GM19238 (cell line): ENCODE measurements around the gene RADIL.
"Not testable (repeated sequence)": the region's sequence is repeated elsewhere in the genome, so short reads cannot be mapped to it uniquely, and the experiment has no call there.

Experiments
- DNase-seq: peaks from one replicate; pipeline ENCODE4 v3.0.0; 2011; ENCODE audit warnings: low spot score; ENCODE audit not compliant: insufficient read length

Gene RADIL, protein sequence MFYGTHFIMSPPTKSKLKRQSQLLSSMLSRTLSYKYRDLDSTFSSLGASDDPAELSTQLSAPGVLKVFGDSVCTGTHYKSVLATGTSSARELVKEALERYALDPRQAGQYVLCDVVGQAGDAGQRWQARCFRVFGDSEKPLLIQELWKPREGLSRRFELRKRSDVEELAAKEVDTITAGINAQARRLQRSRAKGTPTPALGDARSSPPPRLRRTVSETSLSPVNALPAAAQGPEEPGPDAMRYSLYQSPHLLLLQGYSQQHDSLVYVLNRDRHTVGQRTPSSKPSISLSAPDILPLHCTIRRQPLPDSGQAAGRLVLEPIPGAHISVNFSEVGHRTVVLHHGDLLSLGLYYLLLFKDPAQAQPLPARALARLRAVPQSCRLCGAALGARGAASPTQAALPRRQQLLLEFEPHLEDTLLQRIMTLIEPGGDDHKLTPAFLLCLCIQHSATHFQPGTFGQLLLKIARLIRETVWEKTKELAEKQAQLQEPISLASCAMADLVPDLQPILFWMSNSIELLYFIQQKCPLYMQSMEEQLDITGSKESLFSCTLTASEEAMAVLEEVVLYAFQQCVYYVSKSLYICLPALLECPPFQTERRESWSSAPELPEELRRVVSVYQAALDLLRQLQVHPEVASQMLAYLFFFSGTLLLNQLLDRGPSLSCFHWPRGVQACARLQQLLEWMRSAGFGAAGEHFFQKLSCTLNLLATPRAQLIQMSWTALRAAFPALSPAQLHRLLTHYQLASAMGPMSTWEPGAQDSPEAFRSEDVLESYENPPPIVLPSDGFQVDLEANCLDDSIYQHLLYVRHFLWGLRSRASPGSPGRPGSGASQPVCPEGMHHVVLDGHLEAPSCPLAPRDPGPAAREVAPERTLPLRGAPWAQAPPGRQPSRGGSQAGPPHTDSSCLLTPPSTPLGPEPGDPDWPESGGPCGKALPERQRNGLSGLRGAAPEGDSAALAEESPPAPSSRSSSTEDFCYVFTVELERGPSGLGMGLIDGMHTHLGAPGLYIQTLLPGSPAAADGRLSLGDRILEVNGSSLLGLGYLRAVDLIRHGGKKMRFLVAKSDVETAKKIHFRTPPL

DNA sequence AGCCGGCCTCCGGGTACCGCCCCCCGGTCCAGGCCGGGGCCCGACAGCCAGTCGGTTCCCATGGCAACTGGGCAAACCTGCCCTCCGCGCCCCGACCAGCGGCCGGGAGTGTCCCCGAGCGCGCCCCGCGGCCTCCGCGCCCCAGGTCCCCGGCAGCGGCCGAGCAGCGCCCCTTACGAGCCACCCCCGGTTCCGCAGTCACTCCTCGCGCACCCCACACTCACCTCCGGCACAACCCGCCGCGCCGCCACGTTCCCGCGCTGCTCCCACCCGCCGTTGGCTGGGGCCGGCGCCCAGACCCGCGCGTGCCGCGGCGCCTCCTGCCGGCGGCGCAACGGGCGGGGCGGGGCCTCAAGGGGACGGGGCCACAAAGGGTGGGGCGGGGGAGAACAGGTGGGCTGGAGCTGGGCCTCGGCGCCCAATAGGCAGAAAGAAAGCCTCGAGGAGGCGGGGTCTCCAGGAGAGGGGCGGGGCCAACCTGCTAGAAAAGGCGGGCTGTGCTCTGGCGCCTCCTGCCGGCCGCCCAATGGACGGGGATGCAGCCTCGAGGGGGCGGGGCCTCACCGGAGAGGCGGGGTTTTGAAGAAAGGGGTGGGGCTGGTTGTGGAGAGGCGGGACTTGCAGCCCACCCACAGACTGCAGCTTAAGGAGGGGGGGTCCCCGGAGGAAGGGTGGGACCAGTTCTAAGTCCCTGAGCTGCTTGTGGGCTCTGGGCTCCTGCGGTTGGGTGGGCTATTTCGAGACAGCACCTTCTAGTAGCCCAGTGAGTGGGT, at the start of gene RADIL:
Gene RADIL, minus strand, starts transcription at position 345 of the 773 bp plus-strand sequence. CDS start 5,577 bp downstream, outside the sequence.
- DNase-seq = peak; percentile 67

DNA sequence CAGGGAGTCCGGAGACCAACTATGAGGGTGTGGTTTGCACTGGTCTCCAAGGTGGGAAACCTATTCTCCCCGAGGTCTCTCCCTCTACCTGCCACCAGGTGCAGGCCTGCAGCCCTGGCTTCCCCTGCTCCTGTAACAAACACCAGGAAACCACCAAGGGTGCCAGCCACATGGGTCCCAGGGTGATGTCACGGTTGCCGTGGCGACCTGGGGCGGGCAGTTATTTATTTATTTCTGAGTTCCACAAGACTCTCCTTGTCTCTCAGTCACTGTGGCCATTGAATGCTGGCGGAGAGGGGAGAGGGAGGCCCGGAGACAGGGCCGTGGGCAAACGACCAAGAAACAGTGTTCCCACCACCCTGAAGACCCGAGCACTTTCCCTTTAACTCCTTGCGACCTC, 48.4 kb upstream of the RADIL start:
- DNase-seq = no peak

DNA sequence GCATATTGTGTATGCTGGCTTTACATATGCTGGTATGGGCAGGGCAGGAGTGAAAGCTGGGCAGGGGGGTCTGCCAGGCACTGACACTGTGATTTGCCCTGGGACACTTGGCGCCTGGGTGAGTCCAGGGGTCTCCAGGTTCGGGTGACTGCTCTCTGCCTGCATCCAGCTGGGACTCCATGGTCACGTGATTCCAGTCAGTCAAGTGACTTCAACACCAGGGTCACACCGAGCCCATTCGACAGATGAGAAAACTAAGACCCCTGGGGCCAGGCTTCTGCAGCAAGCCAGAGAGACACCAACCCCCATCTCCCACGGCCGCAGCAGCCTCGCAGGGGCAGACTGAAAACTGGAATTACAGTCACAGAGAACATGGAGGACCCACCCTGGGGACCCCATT, 45.5 kb upstream of the RADIL start:
- no peak for DNase-seq

DNA sequence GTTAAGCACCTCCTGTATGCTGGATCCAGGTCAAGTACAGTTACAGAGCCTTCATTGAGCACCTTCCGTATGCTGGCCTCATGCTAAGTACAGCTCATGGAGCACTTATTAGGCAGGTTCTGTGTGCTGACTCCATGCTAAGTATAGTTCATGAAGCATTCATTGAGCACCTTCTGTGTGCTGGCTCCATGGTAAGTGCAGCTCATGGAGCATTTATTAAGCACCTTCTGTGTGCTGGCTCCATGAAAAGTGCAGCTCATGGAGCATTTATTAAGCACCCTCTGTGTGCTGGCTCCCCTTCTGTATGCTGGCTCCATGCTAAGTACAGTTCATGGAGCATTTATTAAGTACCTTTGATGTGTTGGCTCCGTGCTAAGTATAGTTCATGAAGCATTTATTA, 44.9 kb upstream of the RADIL start:
- DNase-seq = no peak

DNA sequence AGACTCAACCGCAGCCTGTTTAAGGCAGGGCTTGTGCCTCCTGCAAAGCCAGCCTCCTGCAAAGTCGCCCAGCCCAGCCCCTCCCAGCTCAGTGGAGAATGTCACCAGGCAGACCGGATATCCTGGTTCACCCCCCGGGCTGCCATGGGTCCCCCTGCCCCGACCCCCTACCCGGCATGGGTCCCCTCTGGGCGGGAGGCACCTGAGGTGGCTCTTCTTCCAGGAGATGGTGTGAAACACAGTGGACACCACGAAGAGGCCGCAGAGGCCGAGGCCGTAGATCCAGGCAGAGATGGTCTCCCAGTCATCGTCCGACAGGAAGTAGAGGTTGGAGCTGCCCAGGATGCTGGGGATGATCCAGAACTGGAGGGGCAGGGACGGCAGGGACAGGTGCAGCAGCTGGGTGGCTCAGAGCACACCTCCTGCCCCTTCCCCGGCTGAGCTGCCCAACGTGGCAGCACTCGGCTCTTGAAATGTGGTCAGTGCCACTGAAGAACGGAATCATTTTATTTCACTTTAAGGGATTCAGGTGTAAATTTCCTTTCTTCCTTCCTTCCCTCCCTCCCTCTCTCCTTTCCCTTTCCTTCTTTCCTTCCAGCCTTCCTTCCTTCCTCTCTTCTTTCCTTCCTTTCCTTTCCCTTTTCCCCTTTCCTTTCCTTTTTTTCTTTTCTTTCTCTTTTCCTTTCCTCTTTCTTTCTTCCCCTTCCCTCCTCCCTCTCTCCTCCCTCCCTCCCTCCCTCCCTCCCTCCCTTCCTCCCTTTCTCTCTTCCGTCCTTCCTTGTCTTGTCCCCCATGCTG, 36.7 kb upstream of the RADIL start:
- DNase-seq = no peak

DNA sequence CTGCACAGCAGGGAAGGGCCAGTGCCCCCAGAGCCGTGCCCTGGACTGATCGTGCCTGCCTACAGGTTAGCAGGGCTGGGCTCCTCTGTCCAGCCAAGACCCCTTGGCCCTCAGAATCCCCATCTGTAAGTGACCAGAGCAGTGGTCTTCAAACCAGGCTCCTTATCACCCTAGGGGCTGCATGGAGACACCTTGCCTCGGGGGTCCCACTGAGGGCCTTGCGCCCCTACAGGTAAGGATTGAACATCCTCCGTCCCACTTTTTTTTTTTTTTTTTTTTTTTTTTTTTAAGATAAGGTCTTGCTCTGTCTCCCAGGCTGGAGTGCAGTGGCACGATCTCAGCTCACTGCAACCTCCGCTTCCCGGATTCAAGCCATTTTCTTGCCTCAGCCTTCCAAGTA, 32.6 kb upstream of the RADIL start:
- DNase-seq = no peak

DNA sequence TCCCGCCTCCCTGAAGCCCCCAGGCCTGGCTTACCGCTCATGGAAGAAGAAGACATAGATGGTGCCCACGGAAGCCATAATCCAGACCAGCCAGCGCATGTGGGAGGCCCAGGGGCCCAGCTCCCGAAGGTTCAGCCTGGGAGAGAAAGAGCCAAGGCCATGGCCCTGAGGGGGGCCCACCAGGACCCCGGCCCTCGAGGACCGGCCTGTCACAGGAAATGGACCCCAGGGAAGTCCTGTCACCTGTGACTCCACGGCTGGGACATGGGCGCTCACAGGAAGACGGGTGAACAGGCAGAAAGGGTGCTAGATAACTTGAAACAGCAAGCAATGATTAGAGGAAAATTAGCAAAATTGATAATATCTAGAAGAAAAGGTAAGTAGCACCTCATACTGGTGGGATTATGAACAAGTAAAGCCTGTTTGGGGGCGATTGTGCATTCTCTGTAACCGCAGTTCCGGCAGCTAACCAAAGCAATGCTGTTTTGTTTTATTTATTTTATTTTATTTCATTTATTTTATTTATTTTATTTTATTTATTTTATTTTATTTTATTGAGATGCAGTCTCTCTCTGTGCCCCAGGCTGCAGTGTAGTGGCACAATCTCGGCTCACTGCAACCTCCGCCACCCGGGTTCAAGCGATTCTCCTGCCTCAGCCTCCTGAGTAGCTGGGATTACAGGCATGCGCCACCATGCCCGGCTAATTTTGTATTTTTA, 27.8 kb upstream of the RADIL start:
- DNase-seq = no peak

DNA sequence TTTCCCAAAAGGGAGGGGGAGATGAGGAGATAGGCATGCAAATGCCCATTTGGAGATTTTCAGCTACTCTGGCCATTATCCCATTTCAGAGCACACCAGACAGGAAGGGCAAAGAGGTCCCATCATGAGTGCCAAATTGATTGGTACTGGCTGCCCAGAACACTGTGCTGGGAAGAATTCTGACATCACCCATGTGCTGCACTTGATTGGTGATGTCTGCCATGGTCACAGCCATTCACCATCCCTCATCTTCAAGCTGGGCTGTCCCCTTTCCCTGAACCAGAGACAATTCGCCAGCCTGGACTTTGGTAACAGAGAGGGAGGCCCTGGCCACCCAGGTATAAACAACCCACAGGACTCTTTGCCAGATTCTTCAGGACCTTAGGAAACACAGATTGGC, 23.2 kb upstream of the RADIL start:
- DNase-seq = no peak

DNA sequence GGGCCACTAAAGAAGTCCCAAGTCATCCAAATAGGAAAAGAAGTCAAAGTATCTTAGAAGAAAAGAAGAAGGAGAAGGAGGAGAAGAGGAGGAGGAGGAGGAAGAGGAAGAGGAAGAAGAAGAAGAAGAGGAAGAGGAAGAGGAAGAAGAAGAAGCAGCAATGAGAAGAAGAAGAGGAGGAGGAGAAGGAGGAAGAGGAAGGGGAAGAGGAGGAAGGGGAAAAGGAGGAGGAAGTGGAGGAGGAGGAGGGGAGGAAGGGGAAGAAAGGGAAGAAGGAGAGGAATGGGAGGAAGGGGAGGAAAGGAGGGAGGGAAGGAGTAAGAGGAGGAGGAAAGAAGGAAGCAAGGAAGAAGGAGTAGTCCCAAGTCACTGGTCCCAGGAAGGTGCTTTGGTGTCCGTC, 21.7 kb upstream of the RADIL start:
- DNase-seq = no peak

DNA sequence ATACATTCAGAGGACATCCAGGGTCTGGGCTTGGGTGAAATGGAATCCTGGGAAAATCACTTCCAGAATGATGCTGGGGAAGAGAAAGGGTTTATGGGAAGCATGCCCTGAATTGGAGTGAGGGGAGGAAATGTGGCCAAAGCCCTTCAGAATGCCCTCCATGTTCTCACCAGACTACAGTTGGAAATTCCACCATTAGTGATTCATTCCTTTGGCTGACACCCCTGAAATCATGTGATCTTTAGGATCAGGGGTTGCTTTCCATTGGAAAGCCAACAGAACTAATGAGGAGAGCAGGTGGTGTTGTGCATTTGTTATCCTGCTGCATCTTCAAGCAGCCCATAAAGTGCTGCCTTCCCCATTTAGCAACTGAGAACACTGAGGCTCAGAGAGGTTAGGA, 20.8 kb upstream of the RADIL start:
- DNase-seq = no peak

DNA sequence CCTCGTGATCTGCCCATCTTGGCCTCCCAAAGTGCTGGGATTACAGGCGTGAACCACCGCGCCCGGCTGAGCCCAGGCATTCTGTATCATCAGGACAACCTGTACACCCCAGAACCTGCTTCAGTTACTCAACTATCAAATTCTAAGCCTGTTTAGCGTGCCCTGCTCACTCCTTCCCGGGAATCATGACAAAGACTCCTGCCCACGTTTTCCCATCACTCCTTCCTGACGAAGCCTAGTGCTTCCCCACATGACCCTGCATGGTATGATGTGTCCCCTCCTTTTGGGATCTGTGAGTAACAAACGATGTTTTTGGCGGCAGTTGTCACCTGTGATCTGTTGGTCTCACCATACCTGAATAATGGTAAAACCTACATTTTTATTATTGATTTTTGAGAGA, 12.2 kb upstream of the RADIL start:
- no peak for DNase-seq

DNA sequence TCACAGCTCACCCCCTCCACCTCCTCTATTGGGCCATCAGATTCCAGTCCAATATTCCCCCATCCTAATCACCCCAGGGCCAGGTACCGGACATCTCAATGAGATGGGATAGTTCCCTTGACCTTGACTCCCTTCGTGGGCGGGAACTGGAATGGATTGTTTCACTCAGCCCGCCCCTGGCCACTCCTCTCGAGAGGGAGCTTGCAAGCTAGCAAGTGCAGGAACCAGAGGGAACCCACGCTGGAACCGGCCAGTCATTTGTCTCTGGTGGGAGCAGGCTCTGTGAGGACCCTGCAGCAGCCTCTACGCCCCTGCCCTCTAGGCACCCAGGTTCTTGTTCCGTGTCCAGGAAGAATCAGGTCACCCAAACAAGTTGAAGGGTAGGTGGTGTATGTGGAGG, 11.0 kb upstream of the RADIL start:
- no peak for DNase-seq

DNA sequence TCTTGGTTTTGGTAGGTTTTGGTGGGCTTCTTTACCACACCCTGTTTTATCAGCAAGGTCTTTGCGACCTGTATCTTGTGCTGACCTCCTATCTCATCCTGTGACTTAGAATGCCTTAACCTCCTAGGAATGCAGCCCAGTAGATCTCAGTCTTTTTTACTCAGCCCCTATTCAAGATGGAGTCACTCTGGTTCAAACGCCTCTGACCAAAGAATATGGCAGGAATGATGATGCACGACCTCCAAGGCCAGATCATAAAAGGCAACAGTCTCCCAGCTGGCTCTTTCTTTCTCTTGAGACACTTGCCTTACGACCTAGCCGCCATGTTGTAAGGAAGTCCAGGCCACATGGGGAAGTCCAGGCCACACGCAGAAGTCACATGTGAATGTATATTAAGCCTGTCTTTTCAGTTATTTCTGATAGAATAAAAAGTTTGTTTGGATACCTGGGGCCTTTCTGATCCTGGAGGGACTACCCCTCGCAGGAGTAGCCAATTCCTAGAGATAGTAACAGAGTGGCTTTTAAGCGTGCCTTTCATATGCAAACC, 10.5 kb upstream of the RADIL start:
- DNase-seq = no peak

DNA sequence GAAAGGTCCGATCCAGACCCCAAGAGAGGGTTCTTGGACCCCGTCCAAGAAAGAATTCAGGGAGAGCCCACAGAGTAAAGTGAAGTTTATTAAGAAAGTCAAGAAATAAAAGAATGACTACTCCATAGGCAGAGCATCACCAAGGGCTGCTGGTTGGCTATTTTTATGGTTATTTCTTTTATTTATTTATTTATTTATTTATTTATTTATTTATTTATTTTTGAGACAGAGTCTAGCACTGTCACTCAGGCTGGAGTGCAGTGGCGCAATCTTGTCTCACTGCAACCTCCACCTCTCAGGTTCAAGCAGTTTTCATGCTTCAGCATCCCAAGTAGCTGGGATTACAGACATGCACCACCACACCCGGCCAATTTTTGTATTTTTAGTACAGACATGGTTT, 9.7 kb upstream of the RADIL start:
- DNase-seq = not testable (repeated sequence)

DNA sequence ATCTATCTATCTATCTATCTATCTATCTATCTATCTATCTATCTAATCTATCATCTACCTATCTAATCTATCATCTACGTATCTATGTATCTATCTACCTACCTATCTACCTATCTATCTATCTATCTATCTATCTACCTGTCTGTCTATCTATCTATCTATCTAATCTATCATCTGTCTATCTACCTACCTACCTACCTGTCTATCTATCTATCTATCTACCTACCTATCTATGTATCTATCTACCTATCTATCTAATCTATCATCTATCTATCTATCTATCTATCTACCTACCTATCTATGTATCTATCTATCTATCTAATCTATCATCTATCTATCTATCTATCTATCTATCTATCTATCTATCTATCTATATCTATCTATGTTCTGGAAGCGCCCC, 8.0 kb upstream of the RADIL start:
- DNase-seq = not testable (repeated sequence)

DNA sequence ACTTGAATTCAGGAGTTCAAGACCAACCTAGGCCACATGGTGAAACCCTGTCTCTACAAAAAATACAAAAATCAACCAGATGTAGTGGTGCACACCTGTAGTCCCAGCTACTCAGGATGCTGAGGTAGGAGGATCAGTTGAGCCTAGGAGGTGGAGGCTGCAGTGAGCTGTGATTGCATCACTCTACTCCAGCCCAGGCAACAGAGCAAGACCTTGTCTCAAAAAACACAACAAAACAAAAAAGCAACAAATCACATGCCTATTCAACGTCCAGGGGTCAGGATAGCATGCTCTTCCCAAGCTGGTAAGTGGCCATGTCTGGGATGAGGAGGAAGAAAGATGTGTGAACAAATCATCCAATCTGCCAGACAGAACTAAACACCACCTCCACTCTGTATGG, 6.2 kb upstream of the RADIL start:
- DNase-seq = no peak

DNA sequence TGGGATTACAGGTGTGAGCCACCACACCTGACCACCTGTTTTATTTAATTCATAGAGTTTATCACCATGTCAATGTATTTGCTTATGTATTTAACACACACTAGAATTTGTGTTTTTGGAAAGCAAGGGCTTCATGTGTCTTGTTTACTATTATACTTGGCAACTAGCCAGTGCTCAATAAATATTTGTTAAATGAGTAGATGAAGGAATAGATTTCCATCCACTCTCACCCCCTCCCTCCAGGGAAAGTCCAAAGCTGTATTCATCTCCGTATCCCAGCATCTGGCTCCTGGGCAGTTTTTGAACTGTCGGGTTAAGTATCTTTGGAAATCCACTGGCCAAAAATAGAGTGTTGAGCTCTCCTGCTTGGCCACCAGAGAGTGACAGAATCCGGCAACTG, 4.6 kb upstream of the RADIL start:
- DNase-seq = no peak

DNA sequence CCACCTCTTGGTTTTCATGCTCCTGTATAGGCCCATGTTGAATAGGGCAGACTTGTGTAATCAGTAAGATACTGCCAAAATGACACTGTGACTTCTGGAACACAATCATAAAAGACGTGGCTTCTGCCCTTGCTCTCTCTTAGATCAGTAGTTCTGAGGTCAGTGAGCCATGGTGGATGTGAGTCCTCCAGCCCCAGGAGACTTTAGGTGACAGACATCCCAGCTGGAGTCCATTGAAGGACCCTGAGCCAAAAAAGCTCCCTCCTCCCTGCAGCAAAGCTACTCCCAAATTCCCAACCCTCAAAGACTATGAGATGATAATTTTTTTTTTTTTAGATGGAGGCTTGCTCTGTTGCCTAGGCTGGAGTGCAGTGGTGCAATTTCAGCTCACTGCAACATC, 3.2 kb upstream of the RADIL start:
- DNase-seq = no peak

DNA sequence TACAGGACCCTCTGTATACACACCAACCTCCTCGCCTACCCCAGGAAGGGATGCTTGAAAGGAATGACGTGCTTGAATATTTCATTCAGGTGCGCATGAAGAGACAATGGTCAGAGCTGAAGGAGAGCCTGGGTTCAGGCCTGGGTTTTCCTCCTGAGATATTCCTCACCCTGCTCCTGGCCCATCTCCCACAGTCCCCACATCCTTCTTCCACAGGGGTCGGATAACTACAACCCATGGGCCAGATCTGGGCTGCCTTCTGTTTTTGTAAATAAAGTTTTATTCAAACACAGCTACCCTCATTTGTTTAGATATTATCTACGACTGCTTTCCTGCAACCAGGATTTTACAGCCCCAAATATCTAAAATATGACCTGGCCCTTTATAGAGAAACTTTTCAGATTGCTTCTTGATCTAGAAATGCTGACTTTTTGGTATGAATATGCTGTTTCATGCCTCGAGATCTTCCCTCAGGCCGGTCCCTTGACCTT, 1.8 kb upstream of the RADIL start:
- DNase-seq = no peak

DNA sequence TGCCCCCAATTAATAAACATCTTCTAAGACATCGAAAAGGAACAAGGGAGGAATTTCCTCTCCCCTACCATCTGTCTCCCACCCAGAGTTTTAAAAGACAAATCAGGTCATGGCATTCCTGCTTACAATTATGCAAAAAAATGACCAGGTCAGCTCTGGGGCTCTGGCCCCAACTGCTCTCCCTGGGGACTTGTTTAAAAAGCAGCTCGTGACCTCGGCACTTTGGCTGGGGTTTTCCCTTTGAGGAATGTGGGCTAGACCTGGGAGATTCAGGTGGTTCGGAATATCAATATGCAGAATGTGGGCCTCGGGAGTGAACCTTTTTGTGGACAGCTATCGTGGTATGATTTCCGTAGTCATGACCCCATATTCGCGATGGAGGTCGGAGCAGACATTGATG, 648 bp upstream of the RADIL start:
- no peak for DNase-seq
